ENCODE measurements around the gene FIGN.

FIGN gene

DNA sequence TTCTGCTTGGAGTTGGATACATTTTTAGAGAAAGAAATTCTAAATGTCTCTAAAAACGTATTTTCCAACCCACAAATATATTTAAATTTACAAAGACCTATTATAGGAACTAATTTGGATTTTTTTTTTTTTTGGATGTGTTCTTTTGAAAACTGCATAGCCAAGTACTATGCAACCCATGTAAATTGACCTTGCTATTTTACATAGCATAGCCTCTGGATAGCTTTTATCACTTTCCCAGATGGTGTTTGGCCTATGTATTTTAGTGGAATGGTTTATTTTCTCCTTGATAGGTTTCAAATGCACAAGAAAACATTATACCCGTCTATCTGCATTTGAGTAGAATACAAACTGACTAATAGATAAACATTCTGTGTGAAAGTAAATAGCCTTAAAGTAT lies 130.0 kb downstream of the FIGN start:
- Histone ChIP-seq H3K4me1 (ENCODE audit: low read depth, poor library complexity, severe bottlenecking) (no peaks in the 10 kb centered on the region), H3K4me3 (IDR thresholded peaks at IDR 0.05; ENCODE audit: insufficient read depth, low read depth, low read length) (no peak overlapping the region), H3K4me2 (no peak overlapping the region), H3K27me3 (ENCODE audit: insufficient read depth, low read depth) (no peaks in the 10 kb centered on the region), H3K36me3 (ENCODE audit: insufficient read depth) (no peaks in the 10 kb centered on the region), H2AFZ (ENCODE audit: low read depth) (no peak overlapping the region), H3K79me2 (ENCODE audit: insufficient read depth, low read depth) (no peaks in the 10 kb centered on the region), H4K20me1 (ENCODE audit: insufficient read depth) (no peaks in the 10 kb centered on the region), H3K27ac (no peak overlapping the region), H3K9ac (no peak overlapping the region)
- TF ChIP-seq, protein P1, sequence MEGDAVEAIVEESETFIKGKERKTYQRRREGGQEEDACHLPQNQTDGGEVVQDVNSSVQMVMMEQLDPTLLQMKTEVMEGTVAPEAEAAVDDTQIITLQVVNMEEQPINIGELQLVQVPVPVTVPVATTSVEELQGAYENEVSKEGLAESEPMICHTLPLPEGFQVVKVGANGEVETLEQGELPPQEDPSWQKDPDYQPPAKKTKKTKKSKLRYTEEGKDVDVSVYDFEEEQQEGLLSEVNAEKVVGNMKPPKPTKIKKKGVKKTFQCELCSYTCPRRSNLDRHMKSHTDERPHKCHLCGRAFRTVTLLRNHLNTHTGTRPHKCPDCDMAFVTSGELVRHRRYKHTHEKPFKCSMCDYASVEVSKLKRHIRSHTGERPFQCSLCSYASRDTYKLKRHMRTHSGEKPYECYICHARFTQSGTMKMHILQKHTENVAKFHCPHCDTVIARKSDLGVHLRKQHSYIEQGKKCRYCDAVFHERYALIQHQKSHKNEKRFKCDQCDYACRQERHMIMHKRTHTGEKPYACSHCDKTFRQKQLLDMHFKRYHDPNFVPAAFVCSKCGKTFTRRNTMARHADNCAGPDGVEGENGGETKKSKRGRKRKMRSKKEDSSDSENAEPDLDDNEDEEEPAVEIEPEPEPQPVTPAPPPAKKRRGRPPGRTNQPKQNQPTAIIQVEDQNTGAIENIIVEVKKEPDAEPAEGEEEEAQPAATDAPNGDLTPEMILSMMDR (conservative IDR thresholded peaks at IDR 0.05; ENCODE audit: low read depth, low read length) = no peak

DNA sequence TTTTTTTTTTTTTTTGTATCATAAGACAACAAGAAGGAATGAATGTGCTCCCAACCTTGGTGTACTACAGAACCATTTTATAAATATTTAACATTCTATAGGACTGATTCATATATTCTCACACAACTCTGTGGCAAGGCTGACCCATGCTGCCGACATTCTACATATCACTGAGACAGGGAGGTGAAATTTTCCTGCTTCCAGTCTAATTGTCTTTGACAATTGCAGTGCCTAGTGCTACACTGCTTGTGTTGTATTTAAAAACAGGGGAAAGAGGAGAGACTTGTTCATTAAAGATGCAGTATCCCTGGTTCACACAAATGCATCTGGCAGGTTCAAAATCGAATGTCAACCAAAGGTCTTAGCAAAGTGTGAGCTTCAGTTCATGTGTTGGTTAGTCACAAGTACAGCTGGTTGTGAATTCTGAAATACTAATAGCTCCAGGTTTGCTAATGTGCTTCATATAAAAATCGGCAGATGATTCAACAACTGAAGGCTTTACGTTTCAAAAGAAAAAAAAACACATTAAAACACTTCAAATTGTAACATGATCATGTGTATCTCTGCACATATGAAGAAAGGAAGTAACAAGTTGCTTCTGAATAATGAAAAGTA lies 130.8 kb downstream of the FIGN start:
- H2AFZ ChIP-seq (ENCODE audit: low read depth) = no peak overlapping the region
- no peak overlapping the region for H3K27ac ChIP-seq
- H3K9ac ChIP-seq = no peak overlapping the region
- H3K4me3 ChIP-seq (IDR thresholded peaks at IDR 0.05; ENCODE audit: insufficient read depth, low read depth, low read length) = no peak overlapping the region
- H3K79me2 ChIP-seq (ENCODE audit: insufficient read depth, low read depth) = no peaks in the 10 kb centered on the region
- no peaks in the 10 kb centered on the region for H3K36me3 ChIP-seq (ENCODE audit: insufficient read depth)
- TF ChIP-seq, protein P1 (conservative IDR thresholded peaks at IDR 0.05; ENCODE audit: low read depth, low read length) = no peak
- H4K20me1 ChIP-seq (ENCODE audit: insufficient read depth) = no peaks in the 10 kb centered on the region
- H3K4me1 ChIP-seq (ENCODE audit: low read depth, poor library complexity, severe bottlenecking) = no peaks in the 10 kb centered on the region
- no peaks in the 10 kb centered on the region for H3K27me3 ChIP-seq (ENCODE audit: insufficient read depth, low read depth)
- H3K4me2 ChIP-seq = no peak overlapping the region

DNA sequence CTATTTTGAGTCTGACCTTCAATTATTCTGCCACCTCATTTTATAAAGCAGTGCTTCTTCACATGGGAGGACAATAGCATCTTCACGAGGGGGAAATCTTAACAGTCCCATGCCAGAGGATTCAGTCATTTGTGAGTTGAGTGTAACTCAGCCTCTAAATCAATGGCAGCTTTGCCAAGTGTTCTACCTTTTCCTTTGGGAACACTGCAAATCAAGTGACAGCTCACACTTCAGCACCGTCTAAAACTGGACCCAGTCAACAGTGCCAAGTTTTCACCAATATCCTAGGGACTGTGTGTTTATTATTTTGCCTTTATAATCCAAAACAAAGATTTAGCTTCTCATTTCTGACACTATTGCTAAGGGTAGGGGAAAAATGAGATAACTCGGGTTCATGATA lies 133.6 kb downstream of the FIGN start:
- H3K27ac ChIP-seq = no peak overlapping the region
- no peaks in the 10 kb centered on the region for H3K4me1 ChIP-seq (ENCODE audit: low read depth, poor library complexity, severe bottlenecking)
- no peak overlapping the region for H3K4me2 ChIP-seq
- no peaks in the 10 kb centered on the region for H4K20me1 ChIP-seq (ENCODE audit: insufficient read depth)
- H3K4me3 ChIP-seq (IDR thresholded peaks at IDR 0.05; ENCODE audit: insufficient read depth, low read depth, low read length) = no peak overlapping the region
- no peaks in the 10 kb centered on the region for H3K36me3 ChIP-seq (ENCODE audit: insufficient read depth)
- no peaks in the 10 kb centered on the region for H3K79me2 ChIP-seq (ENCODE audit: insufficient read depth, low read depth)
- TF ChIP-seq, protein P1 (conservative IDR thresholded peaks at IDR 0.05; ENCODE audit: low read depth, low read length) = no peak
- H3K9ac ChIP-seq = no peak overlapping the region
- H3K27me3 ChIP-seq (ENCODE audit: insufficient read depth, low read depth) = no peaks in the 10 kb centered on the region
- H2AFZ ChIP-seq (ENCODE audit: low read depth) = no peak overlapping the region

DNA sequence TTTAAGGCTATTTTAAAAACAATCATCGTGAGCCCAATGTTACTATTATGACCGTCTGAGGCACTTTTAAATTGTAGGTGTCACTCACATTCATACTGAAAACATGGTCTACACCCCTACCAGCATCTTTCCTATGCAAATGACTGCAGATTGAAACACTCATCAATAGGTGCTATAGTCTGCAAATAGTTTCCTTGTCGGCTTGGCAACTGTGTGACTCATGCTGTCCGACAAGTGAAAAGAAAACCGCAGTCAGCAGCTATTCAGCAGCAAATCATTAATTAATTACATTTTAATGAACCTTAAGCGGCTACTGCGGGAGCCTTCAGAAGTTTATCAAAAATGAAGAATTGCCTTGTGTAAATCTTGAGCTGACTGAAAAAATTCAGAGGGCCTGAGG lies 134.4 kb downstream of the FIGN start:
- H3K36me3 ChIP-seq (ENCODE audit: insufficient read depth) = no peaks in the 10 kb centered on the region
- no peaks in the 10 kb centered on the region for H3K79me2 ChIP-seq (ENCODE audit: insufficient read depth, low read depth)
- H3K9ac ChIP-seq = no peak overlapping the region
- no peaks in the 10 kb centered on the region for H3K27me3 ChIP-seq (ENCODE audit: insufficient read depth, low read depth)
- H3K4me2 ChIP-seq = no peak overlapping the region
- H3K4me1 ChIP-seq (ENCODE audit: low read depth, poor library complexity, severe bottlenecking) = no peaks in the 10 kb centered on the region
- no peak overlapping the region for H3K4me3 ChIP-seq (IDR thresholded peaks at IDR 0.05; ENCODE audit: insufficient read depth, low read depth, low read length)
- TF ChIP-seq, protein P1 (conservative IDR thresholded peaks at IDR 0.05; ENCODE audit: low read depth, low read length) = no peak
- H4K20me1 ChIP-seq (ENCODE audit: insufficient read depth) = no peaks in the 10 kb centered on the region
- no peak overlapping the region for H2AFZ ChIP-seq (ENCODE audit: low read depth)
- H3K27ac ChIP-seq = no peak overlapping the region
